ENCODE measurements around the gene SETD1B. TPM values are rescaled to one million over a fixed set of nuclear protein-coding genes. Genes with fewer than 3 reads are reported as not detected.

SETD1B gene
- total and polyA plus RNA-seq, 11 donors = 6.2 to 17.0 (median 9.3) TPM

DNA sequence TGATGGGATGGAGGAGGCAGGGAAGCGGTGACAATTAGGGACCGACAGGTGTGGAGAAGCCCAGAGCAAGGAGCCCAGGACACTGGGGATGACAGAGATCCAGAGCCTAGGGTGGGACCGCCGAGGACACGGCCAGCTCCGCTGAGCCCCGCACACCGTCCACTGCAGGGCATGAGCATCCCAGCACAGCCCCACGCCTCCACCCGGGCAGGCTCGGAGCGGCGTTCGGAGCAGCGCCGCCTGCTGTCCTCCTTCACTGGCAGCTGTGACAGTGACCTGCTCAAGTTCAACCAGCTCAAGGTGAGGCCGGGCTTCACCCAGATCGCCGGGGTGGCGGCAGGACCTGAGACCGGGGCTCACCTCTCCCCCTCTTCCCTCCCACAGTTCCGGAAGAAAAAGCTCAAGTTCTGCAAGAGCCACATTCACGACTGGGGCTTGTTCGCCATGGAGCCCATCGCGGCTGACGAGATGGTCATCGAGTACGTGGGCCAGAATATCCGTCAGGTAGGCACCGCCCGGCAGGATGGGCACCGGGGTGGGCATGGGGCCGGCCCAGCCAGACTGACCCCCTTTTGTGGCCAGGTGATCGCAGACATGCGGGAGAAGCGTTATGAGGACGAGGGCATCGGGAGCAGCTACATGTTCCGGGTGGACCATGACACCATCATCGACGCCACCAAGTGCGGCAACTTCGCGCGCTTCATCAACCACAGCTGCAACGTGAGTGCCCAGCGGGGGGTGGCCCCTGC is 23.7 kb downstream of the SETD1B start:
- DNase-seq = peak in 1 of 5 donors; percentile 18

DNA sequence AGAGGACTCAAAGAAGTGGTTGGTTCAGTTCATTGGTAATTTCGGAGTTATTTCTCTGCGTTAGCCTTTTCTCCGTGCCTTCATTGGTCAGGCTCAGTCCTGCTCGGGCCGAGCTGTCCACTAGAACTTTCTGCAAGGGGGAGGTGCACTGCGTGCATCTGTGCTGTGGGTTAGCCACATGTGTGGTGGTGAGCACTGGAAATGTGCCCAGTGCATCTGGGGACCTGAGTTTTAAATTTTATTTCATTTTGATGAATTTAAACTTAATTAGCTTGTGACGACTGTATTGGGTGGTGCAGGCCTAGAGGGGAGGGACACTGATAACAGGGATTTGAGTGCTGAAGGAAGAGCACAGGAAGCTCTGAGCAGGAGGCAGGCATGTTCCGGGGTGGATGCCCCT is 24.5 kb downstream of the SETD1B start:
- DNase-seq (no peak), ATAC-seq (no peak)
- no peaks in the 10 kb centered on the region for H3K9me3 ChIP-seq
- H3K36me3 ChIP-seq = peaks cover 0 to 97% (median 79%) of the 10 kb centered on the region in 9 donors
- H3K4me3 ChIP-seq = no peak overlapping the region
- intact Hi-C loops (cut with DNase I) = no loop called here
- no peak overlapping the region for H3K27ac ChIP-seq
- no peaks in the 10 kb centered on the region for H3K27me3 ChIP-seq
- WGBS, 4 donors = 92 to 96% (median 94%) methylated on average over 8 of the region's 8 CpGs
- H3K4me1 ChIP-seq = peaks cover 0 to 21% (median 6%) of the 10 kb centered on the region in 12 donors
- TF ChIP-seq, protein P1, sequence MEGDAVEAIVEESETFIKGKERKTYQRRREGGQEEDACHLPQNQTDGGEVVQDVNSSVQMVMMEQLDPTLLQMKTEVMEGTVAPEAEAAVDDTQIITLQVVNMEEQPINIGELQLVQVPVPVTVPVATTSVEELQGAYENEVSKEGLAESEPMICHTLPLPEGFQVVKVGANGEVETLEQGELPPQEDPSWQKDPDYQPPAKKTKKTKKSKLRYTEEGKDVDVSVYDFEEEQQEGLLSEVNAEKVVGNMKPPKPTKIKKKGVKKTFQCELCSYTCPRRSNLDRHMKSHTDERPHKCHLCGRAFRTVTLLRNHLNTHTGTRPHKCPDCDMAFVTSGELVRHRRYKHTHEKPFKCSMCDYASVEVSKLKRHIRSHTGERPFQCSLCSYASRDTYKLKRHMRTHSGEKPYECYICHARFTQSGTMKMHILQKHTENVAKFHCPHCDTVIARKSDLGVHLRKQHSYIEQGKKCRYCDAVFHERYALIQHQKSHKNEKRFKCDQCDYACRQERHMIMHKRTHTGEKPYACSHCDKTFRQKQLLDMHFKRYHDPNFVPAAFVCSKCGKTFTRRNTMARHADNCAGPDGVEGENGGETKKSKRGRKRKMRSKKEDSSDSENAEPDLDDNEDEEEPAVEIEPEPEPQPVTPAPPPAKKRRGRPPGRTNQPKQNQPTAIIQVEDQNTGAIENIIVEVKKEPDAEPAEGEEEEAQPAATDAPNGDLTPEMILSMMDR (IDR thresholded peaks at IDR 0.05) = no peak
- no peak for TF ChIP-seq POLR2A (IDR thresholded peaks at IDR 0.05)

More for the DNA sequence above, 23.7 kb downstream of the SETD1B start:
- no peak for TF ChIP-seq POLR2A (IDR thresholded peaks at IDR 0.05)
- TF ChIP-seq, protein P1 (IDR thresholded peaks at IDR 0.05) = no peak
- Histone ChIP-seq H3K9me3 (no peaks in the 10 kb centered on the region), H3K36me3 (peaks cover 0 to 97% (median 81%) of the 10 kb centered on the region in 9 donors), H3K4me3 (no peak overlapping the region), H3K27ac (no peak overlapping the region), H3K27me3 (no peaks in the 10 kb centered on the region), H3K4me1 (peaks cover 0 to 21% (median 6%) of the 10 kb centered on the region in 12 donors)
- 91 to 95% (median 94%) methylated on average over 42 to 48 of the region's 48 CpGs for WGBS, 4 donors
- ATAC-seq = no peak
- intact Hi-C loops (cut with DNase I) = no loop called here

- ATAC-seq = no peak
- Histone ChIP-seq H3K4me3 (no peak overlapping the region), H3K27me3 (no peaks in the 10 kb centered on the region), H3K36me3 (peaks cover 0 to 92% (median 73%) of the 10 kb centered on the region in 9 donors), H3K4me1 (peaks cover 0 to 21% (median 6%) of the 10 kb centered on the region in 12 donors), H3K27ac (peak overlapping the region in 4 of 12 donors; percentile 24 to 47 (median 44)), H3K9me3 (no peaks in the 10 kb centered on the region)
- 81 to 86% (median 83%) methylated on average over 9 of the region's 9 CpGs for WGBS, 4 donors
- TF ChIP-seq, protein P1 (IDR thresholded peaks at IDR 0.05) = no peak
- no peak for TF ChIP-seq POLR2A (IDR thresholded peaks at IDR 0.05)
- intact Hi-C loops (cut with DNase I) = no loop called here
- DNase-seq = no peak
These were observed 25.0 kb downstream of the SETD1B start for GRCh38 chr12:121828826-121829225.

GRCh38 chr12:121829250-121829918 is 25.6 kb downstream of the SETD1B start:
- intact Hi-C loops (cut with DNase I) = no loop called here
- Histone ChIP-seq H3K4me3 (no peak overlapping the region), H3K9me3 (no peaks in the 10 kb centered on the region), H3K4me1 (peaks cover 0 to 21% (median 6%) of the 10 kb centered on the region in 12 donors), H3K27ac (peak overlapping the region in 6 of 12 donors; percentile 24 to 47 (median 34)), H3K36me3 (peaks cover 0 to 86% (median 68%) of the 10 kb centered on the region in 9 donors), H3K27me3 (no peaks in the 10 kb centered on the region)
- peak in 2 of 4 donors; percentile 18 to 31 for ATAC-seq
- WGBS, 4 donors = 66 to 78% (median 70%) methylated on average over 7 of the region's 7 CpGs
- DNase-seq = no peak
- TF ChIP-seq, protein P1 (IDR thresholded peaks at IDR 0.05) = no peak
- TF ChIP-seq POLR2A (IDR thresholded peaks at IDR 0.05) = no peak

All from heart left ventricle (tissue), 16 donors.